Anterior cingulate cortex (tissue), 58 donors: ENCODE measurements around the gene LRP2.
"Not testable (repeated sequence)": the region's sequence is repeated elsewhere in the genome, so short reads cannot be mapped to it uniquely, and the experiment has no call there.

ENCODE experiments used
- DNase-seq, 58 donors: peaks; one replicate each; lab custom pipeline; 2025; lab: John Stamatoyannopoulos, UW

LRP2 gene

DNA sequence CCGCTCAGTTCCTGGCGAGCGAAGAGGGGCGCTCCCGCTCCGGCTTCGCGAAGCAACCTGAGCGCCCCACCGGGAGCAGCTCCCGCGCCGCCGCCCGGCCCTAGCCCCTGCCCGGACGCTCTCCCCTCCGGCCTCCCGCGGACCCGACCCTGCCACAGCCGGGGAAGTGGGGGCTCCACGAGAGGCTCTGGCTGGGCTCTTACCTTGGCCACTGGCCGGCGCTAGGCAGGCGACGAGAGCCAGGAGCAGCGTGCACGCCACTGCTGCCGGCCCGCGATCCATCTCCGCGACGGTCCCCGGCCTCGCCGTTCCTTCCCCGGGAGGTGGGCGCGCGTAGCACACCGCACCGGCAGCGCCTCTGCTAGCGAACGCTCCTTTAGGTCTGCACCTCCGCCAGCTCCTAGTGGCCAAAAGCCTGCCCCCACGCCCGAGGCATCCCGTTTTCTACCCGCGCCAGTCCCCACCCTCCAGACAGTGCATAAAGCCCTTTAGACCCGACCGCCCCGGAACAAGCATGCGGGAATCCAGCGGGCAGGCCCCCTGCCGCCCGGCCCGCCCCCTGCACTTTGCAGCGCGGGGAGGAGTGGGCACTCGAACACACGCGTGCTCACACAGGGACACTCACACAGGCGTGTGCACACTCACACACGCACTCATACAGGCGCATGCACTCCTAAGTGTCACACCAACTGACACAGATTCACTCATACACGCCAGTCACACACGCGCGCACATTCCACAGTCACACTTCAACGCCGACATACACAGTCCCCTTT, at the start of gene LRP2:
Gene LRP2, minus strand, starts transcription at position 417 of the 776 bp plus-strand sequence. Its CDS starts 135 bp downstream, at position 282.
- peak in 23 of 58 donors; percentile 3 to 52 (median 29) for DNase-seq

DNA sequence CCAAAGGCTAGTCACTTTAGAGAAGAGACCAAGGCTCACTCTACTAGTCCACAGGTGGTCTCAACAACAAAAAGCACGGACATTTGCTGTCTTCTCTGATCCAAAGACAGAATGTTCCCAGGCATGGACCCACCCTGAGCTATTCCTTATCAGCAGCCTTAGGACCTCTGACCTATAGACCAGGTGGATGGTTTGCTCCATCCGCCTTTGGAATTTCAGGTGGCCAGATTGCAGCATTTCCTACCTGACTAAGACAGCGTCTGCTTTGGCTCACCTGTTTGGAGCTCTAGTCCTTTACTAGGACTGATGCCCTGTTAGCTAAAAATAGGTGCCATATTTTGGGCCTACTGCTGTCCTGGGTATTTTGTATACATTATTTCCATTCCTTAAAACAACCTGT, 44.6 kb upstream of the LRP2 start:
- no peak for DNase-seq

DNA sequence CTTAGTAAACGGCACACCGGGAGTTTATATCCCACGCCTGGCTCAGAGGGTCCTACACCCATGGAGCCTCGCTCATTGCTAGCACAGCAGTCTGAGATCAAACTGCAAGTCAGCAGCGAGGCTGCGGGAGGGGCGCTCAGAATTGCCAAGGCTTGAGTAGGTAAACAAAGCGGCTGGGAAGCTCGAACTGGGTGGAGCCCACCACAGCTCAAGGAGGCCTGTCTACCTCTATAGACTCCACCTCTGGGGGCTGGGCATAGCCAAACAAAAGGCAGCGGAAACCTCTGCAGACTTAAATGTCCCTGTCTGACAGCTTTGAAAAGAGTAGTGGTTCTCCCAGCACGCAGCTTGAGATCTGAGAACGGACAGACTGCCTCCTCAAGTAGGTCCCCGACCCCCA, 37.2 kb upstream of the LRP2 start:
- DNase-seq: not testable (repeated sequence)

DNA sequence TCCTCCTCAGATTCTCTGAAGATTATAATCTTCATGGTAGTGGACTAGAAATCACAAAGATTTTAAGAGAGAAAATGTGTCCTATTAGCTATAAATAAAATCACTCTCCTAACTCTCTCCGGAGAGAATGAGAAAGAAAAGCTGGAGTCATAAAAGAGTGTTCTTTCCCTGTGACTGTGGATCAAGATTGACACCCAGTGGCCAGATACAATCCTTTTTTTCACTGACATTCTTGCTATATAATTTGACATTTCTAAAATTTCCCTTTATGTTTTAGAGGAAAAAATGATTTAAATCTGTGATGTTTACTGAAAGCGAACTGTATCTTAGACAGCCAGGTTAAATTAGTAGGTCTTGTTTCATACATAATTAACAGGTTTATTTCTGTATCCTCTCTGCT, 35.4 kb upstream of the LRP2 start:
- DNase-seq: peak in 2 of 58 donors; percentile 2 to 7

DNA sequence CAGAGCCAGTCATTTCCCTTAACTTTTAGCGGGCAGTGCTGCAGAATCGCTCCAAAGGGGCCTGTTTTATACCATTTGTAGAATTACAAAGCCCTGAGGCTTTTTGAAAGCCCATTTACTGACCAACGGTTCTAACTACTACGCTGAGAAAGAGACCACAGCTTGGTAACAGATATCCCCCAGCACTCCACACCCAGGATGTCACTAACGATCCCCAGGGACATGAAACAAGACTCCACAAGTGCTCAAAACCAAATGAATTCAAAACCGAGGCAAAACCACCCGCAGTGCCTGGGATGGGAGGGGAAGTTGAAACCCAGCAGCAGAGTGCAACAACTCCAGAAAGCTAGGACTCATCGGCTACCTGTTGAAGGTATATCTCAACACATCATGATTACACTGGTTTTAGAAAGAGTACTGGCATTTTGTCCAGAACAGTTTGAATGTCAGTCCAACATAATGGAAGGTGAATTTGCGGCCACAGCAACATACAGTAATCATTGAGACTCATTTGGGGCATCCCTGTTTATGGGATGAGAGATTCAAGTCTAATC, 33.6 kb upstream of the LRP2 start:
- DNase-seq: no peak

DNA sequence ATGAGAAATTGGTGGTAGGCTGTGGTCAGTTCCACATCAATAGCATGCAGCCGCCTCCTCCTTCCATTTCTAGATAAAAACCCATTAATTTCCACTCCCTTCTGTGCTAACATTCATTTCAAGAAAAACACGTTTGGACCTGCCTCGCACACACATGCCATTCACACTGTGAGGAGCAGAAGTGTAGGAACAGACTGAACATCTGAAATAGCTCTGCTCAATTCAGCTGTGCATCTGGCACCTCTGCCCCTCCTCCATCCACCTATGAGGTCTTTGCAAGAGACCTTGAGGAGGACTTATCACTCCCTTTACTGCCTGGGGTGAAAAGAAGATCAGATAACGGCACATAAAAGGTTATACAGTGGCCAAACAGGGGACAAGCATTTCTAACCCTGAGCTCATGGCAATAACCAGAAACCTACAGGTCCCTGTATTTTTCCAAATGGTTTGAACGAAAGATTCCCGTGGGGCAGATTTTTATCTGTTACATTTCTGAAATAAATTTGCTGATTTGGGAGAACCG, 30.8 kb upstream of the LRP2 start:
- DNase-seq: no peak

DNA sequence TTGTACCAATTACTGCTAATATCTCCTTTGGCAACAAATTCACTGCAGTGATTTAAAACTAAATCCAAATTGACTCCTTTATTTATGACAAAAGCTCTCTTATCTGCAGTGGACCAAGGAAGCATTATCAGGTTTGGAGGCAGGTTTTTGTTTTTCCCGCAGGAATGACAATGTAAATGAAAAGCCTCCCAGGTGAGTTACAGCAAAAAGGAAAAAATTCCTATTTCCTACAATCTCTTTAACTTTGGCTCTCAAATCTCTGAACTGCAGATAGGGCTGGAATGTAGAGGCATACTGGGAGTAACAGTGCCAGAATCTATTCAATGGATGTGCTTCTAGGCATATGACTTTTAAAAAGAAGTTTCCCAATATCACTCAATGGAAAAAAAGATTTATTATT, 28.9 kb upstream of the LRP2 start:
- DNase-seq: no peak

DNA sequence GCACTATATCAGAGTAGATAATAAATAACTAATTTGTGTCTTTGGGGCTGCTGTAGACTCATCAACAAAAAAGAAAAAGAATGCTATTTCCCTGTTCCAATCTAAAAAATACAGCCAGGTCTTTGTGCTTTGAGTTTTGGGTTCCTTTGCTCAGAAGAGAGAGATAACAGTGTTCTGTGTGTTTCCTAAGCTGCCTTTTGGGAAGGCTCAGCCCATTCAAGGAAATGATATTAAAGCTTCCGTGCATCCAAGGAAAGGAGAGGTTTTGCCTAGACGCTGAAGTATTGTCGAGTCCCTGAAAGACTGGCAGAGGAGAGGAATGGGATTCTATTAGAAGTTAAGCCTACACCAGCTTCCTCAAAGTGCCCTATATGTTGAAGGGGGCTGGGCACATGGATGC, 25.8 kb upstream of the LRP2 start:
- no peak for DNase-seq

DNA sequence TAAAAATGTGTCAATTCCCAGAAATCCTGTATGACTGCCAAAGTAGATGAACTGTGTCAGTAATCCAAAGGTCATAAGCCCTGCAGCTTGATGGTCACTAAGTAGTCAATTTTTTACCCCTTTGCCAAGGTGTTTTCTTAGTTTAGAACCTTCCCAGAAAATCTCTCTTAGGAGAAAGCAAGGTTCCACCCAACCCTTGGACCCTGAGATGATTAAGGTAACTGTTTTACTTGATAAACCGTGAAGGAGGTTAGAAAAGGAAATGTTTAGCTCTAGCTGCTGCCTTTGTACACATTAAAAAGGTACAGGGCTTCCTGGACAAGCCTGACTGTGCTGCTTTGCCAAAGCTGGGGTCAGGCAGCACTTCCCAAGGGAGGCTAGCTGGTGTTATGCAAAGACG, 24.4 kb upstream of the LRP2 start:
- DNase-seq: no peak

DNA sequence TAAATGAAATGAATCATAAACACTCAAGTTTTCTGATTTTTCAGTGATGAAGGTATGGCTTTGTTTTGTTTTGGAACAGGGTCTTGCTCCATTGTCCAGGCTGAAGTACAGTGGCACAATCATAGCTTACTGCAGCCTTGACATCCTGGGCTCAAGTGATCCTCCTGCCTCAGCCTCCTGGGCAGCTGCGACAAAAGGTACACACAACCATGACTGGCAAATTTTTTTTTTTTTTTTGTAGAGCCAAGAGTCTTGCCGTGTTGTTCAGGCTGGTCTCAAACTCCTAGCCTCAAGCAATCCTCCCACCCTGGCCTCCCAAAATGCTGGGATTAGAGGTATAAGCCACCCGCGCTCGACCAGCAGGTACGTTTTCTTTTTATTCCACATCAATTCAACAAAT, 22.5 kb upstream of the LRP2 start:
- DNase-seq: no peak

DNA sequence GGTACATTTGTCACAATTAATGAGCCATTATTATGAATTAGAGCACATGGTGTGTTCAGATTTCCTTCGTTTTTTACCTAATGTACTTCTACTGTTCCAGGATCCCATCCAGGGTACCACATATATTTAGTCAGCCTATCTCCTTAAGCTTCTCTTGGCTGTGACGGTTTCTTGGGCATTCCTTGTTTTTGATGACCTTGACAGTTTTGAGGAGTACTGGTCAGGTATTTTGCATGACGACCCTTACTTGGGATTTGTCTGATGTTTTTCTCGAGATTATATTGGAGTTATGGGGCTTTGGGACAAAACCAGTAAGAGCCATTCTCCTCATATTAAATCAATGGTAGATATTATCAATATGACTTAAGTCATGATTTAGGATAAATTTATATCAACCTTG, 10.2 kb upstream of the LRP2 start:
- DNase-seq: no peak

DNA sequence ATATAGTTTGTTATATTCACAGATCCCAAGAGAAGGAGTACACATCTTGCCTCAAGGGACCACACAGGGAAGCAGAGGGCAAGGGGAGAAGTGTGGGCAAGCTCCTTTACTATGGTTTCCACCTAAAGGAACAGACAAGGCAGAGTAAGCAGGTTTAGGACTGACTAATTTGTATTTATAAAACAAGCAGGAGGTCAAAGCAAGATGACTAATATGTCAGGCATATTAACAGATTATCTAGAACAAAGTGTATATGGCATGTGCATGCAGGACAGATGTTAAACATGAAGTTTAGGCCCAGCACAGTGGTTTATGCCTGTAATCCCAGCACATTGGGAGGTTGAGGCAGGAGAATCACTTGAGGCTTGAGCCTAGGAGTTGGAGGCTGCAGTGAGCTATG, 3.7 kb upstream of the LRP2 start:
- no peak for DNase-seq

DNA sequence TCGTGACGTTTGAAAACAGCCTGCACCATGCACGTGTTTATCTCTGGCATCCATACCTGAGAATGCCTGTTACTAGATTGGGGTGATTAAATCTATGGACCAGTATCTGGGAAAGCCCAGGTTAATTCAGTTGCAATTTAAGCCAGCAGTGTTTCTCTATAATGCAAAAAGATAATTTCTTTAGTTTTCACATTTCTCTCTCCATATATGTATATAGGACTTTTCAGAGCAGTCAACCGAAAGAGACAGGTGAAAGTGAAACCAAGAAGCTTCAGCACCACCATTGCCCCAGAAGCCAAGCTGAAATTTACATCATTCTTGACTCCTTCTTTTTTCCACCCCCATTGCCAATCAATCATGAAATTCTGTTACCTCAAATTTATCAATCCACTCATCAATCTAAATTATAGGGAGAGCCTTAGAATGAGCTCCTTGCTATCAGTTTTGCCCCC, 2.7 kb upstream of the LRP2 start:
- no peak for DNase-seq

DNA sequence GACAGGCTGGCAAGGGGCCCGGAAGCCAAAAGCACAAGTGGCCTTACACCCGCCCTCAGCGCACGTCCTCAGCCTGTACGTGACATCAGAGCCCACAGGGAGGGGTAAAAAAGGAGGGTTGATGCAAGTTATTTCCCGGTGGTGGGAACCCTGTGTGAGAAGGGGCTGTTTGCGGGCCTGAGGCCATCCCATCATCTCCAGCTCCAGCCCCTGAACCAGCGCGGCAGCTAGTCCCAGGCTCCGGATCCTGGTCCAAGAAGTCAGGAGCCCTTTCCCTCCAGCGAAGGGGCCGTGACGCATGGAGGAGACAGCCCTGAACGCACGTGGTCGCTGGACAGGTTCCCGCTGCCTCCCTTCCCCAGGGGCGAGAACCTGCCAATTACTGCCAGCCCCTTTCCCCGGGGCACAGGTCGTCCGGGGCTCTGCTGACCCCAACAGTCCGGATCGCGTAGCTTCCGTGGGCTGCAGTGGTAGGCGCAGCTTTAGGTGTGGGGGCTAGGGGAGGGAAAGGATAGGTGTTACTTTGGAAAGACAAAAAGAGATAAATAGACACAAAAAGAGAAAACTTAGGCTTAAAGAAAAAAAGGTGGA, 1.3 kb upstream of the LRP2 start:
- DNase-seq: peak in 23 of 58 donors; percentile 3 to 70 (median 37)

DNA sequence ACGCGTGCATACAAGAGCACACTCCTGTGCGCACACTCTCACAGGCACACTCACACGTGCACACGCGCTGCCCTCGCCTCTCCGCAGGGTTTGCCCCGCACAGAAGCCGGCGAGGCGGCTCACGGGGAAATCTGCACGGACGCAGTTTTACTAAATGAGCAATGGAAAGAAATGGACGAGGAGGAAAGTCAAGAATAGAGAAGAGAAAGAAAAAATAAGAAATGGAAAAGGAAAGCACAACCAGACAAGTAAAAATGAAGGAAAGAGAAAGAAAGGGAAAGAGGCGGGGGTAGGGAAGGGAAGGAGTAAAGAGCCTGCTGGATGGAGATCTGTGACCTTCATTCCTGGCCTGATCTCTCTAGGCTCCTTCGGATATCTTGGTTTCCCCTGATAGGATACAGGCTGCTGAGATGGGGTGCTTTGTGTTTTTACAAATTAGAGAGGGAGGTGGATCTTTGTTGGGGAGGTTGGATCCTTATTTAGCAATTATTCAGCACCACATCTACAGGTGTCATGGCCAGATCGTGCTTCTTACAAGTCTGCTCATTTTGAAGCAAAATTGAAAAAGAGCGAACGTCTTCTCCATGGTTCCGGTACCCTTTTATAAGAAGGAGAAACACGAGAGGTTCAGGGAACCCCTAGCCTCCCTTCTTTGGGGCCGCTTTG, 693 bp upstream of the LRP2 start:
- DNase-seq: no peak

DNA sequence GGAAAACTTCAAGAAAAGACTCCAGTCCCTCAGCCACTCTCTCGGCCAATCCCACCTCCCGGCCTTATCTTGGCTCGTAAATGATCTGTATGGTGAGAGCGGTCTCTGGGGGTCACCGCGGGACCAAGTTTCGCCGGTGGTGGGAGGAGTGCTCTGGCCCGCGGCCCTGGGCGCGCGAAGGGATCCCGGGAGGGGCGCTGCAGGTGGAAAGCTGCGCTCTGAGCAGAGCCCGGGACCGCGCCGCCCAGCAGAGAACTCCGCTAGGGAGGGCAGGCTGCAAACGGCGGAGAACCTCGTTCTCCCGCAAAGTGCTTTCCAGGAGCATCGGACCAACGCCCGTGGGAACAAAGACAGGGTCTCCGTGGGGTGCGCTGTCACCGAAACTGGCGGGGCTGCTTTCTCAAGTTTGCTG, 622 bp downstream of the LRP2 start:
- peak in 13 of 58 donors; percentile 4 to 43 (median 21) for DNase-seq

DNA sequence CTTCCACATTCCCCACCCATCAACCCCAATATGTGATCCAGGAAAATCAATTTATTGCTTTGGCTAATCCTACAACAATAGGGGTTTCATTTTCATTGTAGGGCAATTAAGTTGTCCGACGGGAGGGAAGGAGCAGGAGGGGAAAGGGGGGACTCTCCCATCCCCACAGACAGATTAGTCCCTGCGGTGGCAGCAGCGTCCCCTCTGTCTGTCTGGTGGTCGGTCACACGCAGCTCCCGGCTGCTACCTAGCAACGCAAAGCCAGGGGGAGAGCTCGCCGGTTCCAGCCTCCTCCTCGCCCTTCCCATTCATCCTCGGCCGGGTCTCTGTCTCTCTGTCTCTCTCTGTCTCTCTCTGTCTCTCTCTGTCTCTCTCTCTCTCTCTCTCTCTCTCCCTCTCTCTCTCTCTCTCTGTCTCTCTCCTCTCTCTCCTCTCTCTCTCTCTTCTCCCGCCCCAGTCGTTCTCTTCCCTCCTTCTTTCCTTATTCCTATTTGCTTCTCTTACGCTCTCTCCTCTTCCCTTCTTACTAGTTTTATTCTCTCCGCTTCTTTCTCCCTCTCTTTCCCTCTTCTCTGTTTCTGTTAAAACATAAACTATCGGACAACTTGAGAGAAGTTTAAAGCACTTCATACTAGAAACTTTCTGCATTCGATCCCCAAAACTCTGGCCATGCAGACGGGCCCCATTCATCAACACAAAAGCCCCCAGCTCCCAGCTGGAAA, 1.2 kb downstream of the LRP2 start:
- DNase-seq: peak in 8 of 58 donors; percentile 4 to 29 (median 12)

DNA sequence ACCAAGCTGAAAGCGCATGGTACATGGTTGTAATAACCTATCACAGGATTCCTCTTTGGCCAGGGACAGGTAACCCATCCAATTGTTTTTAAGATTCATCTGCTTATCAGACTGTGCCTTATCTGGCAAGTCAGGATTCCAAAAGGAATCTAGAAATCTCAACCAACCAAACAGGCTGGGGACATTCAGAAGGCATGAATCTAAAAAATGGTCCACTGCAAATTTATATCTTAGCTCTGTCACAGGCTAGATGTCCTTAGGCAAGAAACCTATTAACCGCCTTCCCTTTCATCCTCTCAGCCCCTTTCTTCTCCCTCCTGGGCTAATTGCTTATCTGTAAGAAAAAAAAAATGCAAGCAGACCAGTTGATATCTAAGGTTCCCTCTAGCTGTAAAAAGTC, 4.3 kb downstream of the LRP2 start:
- no peak for DNase-seq

DNA sequence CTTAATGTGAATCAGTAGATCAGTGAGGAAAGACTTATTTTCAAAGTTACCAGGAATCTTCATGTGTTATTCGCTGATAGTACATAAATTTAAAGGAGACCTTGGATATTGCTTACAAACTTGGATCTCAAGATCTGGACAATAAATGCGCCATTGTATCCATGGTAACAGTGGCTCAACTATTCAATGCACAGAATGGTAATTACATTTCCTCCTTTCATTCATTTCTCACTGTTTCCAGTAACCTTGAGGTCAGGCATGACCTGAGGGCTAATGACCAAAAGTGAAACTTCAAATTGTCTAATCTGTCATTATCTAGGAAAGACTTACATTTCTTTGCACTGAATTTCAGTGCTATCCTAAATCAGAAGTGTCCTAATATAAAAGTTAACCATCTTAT, 8.1 kb downstream of the LRP2 start:
- no peak for DNase-seq

DNA sequence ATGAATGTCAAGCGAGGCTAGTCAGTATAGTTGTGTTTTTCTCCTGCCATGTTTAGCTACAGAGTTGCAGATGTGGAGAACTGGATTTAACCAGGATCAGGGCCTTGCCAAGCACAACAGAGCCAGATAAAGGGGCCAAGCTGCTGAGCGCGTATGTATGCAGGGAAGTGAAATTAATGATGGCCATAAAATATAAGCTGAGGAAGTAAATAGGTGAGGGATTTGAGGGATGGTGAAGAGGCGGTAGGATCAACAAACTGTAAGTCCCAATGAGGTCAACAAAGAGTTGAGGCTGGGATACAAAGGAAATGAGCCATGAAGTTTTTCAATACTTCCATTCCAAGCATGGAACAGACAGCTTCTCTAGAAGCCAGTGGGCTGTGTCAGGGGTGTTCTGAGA, 10.6 kb downstream of the LRP2 start:
- DNase-seq: no peak
